HG03432 (cell line): ENCODE results near the gene XIRP2.

ENCODE experiments used
- ATAC-seq: cut with Tn5 transposase; IDR thresholded peaks from one replicate; pipeline ENCODE4 v1.9.1; 2021; ENCODE audit warnings: mild to moderate bottlenecking, moderate library complexity; ENCODE audit not compliant: unreplicated experiment

XIRP2 gene

GRCh38 chr2:167132066-167132465 is 243.8 kb downstream of the XIRP2 start:
- ATAC-seq: no peak

- ATAC-seq: no peak
Observed at GRCh38 chr2:167132906-167133555, 244.8 kb downstream of the XIRP2 start.

- no peak for ATAC-seq
Observed at GRCh38 chr2:167133614-167134013, 245.3 kb downstream of the XIRP2 start.

- ATAC-seq: no peak
Observed at GRCh38 chr2:167134381-167135072, 246.2 kb downstream of the XIRP2 start.

DNA sequence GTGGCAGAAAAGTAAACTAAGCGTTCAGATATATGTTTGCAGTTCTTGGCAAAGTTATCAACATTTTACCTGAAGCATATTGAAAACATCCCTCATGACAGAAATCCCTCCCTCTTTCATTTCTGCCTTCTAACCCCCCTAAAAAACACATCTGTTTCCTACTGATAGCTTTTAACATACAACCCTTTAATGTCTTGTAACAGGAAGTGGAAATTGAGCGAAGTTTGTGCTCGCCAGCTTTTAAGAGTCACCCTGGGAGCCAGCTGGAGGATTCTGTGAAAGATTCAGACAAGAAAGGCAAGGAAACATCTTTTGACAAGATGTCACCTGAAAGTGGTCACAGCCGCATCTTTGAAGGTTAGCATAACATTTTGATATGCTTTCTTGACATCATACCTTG is 247.4 kb downstream of the XIRP2 start:
- ATAC-seq: no peak

DNA sequence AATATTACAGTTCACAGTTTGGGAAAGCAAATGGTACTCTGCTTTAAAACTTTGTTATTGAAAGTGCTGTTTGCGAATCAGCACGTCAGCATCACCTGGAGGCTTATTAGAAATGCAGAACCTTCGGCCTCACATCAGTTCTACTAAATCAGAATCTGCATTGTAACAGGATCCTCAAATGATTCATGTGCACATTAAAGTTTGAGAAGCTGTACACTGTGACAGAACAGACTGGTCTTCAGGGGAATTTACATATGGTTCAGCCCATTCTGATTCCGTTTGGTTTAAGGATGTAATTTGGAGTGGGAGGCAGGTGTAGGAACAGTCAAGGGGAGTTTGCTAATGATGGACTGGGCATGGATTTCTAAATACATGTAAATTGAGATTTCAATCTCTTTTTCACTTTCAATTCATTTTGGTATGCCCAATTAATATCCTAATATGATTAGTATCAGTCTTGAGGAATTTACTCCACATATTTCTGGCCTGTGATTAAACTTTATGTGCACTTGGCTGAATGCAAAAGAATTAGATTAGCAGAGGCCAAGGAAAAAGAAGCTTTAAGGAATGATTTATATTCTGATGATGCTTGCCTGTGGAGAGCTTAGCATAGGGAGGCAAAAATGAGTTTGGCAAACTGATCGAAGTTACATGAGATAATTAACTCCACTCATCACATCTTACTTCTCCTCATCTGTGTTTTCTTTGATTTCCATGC is 248.8 kb downstream of the XIRP2 start:
- ATAC-seq: no peak

DNA sequence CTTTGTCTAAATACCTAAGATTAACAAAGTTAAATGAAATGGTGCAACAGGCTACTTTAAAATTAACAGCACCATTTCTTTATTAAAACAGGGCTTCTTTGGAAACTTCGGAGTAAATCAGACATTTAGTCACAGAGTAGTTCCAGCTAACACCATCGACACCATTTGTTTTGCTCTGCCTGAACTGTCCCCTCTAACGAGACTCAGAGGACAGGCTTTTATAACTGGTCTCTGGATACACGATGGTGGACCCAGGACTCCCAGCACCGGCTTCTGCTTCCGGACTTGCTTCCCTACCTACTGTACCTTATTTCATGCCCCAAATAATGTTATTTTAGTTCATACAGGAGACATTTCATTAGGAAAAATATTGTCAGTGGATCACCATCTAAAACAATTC is 252.1 kb downstream of the XIRP2 start:
- ATAC-seq: no peak

DNA sequence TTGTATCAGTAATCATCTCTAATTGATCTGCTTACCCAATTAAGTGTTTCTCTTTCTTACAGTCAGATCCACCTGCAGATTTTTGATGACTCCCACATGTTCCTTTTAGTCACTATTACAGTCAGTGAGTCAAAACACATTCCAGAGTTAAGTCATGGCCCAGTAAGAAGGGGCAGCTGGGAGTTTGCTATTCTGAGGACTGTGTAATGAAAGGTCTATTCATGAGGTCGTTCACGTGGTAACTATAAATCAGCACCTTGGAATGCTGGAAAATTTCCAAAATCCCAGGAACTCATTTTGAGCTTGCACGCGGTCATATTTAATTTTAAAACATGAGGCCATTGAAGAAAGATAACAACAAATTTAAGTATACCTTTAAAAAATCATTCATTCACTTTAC is 252.5 kb downstream of the XIRP2 start:
- no peak for ATAC-seq

DNA sequence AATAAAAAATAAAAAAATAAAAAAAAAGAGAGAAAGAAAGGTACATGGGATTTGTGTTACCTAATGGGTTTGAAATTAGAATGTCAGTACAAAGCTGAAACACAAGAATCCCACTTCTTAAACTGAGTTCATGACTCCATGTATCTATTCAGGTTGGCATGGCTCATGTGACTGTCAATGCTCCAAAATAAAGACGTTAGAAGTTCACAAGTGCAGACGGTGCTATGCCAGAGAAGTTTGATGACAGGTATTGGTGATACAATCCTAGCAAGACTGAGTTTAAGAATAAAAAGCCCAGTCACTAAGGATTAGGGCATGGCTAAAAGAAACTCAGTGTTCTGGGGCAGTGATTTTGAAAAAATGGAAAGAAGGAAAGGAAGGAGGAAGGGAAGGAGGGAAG is 254.3 kb downstream of the XIRP2 start:
- ATAC-seq: no peak

GRCh38 chr2:167144179-167144898 is 256.1 kb downstream of the XIRP2 start:
- ATAC-seq: no peak

DNA sequence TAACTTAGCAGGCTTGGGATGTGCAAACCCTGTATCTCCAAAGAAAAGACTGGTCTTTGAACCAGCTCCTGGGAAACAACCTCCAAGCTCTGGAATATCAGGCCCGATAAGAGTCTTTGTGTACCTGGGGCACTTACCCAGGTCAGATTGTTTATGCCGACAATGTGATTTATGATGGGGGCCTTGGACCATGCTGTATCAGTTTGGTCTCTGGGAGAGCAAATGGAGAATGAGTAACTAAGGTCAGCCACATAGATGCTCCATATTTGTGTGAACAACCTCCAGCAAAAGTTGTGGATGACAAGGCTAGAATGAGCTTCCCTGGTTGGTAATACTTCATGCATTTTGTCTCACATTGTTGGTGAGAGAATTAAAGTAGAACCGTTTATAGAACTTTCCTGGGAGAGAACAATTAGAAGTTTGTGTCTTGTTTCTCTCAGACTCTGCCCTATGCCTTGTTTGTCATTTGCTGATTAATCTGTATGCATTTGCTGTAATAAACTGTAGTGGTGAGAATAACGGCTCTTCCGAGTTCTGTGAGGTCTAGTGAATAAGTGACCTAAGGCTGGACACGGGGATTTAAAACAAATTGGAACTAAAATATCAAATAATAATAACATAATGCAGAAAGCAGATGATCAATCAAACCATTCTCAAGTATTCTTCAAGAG is 259.1 kb downstream of the XIRP2 start:
- ATAC-seq: no peak

- ATAC-seq: no peak
Observed at GRCh38 chr2:167151894-167152293, 263.6 kb downstream of the XIRP2 start.

GRCh38 chr2:167157523-167157922 is 269.2 kb downstream of the XIRP2 start:
- no peak for ATAC-seq

GRCh38 chr2:167177196-167177595 is 288.9 kb downstream of the XIRP2 start:
- ATAC-seq: no peak

DNA sequence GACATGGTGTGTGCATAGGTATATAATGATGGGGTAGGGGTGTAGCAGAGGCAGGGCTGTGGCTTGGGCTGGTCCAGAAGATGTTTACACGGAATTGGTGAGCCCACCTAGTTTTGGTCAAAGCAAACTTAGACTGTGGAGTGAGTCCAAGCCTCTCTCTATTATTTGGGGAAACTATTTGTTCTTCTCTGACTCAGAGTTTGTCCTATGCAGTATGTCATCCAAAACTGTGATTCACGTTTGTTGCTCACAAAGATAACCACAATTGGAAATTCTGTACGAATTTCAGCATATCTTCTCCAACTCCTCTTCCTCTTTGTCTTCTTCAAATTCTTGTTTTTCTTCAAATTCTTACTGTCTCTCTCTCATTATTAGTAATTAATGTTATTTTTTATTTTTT is 292.9 kb downstream of the XIRP2 start:
- ATAC-seq: no peak

DNA sequence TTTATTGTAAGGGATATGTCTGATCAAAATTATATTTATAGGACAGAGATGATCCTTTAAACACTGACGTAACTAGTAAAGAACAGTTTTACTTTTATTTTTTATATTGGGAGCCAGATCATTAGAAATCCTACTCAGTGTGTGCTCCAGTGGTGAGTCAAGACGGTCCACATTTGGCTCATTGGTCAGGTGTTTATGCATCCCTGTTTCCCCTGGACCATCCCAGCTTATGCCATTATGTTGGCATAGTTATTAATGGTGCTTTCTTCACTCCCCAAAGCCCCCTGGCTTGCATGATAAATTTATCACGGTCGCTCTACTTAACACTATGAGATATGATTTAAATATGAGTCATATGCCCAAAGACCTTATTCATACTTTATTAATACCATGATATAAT is 293.4 kb downstream of the XIRP2 start:
- no peak for ATAC-seq

- no peak for ATAC-seq
Observed at GRCh38 chr2:167182403-167182802, 294.1 kb downstream of the XIRP2 start.

GRCh38 chr2:167183931-167184330 is 295.7 kb downstream of the XIRP2 start:
- no peak for ATAC-seq

DNA sequence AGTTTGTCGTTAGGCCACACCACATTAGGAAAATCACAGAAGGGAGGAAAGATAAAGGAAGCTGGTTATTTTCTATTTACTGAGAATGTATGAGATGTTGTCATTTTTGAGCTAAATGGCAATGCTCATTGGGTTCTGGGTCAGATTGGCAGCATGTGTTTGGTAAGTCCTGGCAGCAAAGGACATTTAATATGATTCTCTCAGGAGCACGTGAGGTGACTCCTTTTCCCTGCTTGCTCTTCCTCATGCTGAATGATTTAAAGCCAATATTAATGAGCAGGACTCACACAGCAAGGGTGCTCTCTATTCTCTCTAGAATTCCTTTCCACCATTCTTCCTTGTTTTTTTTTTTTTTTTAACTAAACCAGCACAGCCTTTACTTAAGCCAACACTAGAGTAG is 298.2 kb downstream of the XIRP2 start:
- ATAC-seq: no peak

GRCh38 chr2:167187049-167187727 is 298.9 kb downstream of the XIRP2 start:
- ATAC-seq: no peak
